ENCODE results near the gene MYH13.
A peak's percentile ranks its signal among the peaks of the same experiment; 100 is the strongest.

Gene MYH13

DNA sequence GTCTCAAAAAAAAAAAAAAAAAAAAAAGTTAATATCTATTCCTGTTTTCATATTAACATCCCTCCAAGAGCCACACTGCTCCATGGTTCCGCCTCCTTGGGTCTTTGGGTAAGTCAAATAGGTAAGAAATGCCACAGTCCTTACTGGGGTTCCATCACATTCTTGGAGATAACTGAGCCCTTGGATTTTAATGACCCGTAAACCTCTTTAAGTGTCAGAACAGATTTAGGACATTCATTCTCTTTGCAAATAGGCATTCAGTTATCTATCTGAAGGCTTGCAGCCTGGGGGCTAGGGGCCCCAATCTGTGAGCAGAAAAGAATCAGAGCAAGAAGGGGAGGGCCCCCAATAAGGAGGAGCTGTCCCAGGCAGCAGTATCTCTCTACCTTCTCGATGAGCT, 28.0 kb downstream of the MYH13 start:
- no peak for DNase-seq (ENCODE audit: low read depth in 2 of 2)

DNA sequence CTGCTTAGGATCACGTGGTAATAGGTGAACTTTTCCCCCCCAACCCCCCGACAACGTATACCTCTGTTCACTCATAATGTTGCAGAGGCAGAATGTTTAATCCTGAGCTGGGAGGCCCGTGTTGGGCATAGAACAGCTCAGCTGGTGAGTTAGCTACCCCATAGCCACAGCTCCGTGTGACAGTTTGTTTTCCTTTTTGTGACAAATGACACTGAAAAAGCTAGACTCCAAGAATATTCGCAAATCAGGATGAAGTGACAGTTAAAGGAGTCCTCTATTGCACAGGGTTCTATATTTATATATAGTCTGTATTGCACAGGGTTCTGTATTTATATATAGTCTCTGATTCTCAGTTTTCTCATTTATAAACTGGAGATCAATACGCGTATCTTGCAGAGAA, 33.8 kb downstream of the MYH13 start:
- DNase-seq (ENCODE audit: low read depth in 2 of 2): no peak

DNA sequence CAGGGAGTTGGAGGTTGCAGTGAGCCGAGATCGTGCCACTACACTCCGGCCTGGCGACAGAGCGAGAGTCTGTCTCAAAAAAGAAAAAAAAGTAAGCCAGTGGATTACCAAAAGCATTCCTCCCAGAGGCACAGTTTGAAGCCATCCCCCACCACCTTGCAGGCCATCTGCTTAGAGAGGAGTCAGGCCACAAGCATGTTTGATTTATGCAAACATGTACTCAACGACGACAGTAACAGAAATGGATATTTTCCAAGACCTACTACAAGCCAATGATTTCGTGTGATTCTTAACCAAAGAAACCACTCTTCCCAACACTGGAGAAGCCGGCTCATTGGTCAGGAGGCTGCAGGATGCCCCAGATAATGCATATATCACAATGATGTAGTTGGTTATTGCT, 34.8 kb downstream of the MYH13 start:
- no peak for DNase-seq (ENCODE audit: low read depth in 2 of 2)

DNA sequence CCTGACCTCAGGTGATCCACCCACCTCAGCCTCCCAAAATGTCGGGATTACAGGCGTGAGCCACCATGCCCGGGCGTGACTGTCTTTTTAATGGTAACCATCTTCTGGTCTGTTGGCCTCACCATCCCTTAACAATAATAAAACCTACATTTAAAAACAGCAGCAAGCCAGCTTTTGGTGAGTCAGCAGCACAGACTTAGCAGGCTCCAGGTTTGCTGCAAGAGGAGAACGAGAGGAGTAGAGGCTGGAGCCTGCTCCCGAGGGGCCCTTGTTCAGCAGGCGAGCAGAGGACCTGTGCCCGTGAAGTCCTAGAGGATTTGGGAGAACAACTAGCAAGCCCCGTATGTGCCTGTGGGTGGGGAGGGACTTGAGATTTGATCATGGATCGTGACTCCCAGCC, 35.7 kb downstream of the MYH13 start:
- DNase-seq (ENCODE audit: low read depth in 2 of 2): no peak

DNA sequence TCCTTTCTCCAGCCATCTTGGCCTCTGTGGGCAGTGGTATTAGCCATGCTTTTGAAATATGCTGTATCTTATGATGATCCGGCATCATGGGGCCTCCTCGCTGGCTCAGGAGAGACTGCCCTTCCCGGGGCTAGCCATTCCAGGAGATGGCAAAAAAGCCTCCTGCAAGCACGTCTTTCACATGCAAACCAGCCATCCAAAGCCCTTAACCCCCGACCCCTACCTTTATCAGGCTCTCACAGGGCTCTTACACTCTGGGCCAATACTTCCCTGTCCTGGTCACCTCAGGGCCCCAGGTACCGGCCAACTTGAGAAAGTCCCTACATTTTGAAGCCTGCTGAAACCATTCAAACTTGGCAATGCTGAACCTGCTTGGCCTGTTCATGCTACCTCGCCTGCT, 36.4 kb downstream of the MYH13 start:
- DNase-seq (ENCODE audit: low read depth in 2 of 2): no peak

DNA sequence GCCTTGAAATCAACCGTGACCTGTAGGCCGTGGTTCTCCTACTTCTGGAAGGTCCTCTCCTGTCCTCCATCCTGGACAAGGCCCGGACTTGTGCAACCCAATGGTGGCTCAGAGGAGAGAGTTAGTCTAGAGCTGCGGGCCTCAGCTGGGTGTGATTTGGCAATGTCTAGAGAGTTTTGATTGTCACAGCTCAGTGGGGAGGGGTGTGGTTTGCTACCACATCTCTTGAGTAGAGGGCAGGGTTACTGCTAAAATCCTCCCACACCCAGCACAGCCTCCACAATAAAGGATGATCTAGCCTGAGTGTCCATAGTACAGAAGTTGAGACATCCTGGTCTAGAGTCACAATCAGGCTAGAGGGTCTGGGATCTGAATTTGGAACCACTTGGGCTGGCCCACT, 40.3 kb downstream of the MYH13 start:
- no peak for DNase-seq (ENCODE audit: low read depth in 2 of 2)

DNA sequence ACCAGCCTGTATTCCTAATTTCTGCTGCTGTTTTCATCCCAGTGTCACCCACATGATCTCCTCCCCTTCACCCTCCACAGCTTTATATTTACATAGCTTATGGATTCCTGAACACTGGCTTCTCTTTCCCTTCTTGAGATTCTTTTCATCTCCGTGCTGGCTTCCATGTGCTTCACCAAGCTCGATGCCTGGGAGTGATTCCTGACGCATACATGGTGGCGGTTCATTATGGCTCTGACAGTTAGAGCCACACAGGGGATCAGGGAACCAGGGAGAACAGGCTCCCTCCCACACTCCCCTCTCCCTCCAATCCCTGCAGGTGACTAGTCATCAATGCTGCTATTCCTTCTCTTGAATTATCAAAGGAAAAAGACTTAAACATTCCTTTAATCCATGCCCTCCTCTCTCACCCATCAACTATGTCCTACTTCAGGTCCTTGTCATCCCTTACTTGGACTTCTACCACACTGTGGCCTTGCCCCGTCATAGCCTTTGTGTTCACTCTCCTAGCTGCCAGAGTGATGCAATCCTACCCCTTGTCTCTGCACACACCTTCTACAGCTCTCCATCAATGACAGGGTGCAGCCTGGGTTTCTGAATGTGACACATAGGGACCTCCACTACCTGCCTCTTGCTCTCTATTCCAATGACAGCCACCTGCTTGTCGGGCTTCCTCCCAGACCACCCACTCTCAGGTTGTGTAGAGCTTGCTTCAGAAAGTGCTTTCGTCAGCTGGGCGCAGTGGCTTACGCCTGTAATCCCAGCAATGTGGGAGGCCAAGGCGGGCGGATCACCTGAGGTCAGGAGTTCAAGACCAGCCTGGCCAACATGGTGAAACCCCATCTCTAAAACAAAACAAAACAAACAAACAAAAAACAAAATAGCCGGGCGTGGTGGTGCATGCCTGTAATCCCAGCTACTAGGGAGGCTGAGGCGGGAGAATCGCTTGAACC, 43.6 kb downstream of the MYH13 start:
- DNase-seq (ENCODE audit: low read depth in 2 of 2): no peak

DNA sequence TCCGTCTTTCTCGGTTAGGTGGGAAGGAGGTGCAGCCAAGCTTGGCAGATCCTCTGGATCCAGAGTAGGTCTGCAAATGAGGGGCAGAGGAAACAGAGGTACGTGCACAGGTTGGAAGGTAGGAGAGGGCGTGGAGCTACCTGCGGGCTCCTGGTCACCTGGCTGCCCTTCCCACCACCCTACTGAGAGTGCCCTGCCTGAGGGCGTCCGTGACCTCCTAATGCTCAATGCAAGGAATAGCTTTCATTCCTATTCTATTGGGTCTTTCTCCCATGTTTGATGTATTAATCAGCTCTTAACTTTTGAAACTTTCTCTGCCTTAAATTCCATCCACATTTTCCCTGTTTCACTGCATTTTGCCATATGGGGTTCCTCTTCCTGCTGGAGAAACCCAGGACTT, 44.6 kb downstream of the MYH13 start:
- no peak for DNase-seq (ENCODE audit: low read depth in 2 of 2)

DNA sequence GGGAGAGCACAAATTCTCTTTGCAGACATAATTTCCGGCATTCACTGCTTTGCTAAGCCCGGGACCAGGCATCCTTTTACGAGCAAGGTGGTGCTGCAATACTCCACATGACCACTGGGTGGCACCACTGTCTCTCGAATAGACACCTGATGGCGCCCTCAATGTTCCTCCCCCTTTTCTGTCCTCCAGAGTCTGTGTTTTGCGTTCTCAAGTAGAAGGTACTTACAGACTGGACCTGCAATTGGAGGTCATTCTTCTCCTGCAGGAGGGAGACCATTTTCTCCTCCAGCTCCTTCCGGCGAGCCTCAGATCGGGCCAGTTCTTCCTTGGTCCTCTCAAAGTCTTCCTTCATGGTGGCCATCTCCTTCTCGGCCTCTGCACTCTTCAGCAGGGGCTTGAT, 45.2 kb downstream of the MYH13 start:
- DNase-seq (ENCODE audit: low read depth in 2 of 2): peak; percentile 57 to 58

DNA sequence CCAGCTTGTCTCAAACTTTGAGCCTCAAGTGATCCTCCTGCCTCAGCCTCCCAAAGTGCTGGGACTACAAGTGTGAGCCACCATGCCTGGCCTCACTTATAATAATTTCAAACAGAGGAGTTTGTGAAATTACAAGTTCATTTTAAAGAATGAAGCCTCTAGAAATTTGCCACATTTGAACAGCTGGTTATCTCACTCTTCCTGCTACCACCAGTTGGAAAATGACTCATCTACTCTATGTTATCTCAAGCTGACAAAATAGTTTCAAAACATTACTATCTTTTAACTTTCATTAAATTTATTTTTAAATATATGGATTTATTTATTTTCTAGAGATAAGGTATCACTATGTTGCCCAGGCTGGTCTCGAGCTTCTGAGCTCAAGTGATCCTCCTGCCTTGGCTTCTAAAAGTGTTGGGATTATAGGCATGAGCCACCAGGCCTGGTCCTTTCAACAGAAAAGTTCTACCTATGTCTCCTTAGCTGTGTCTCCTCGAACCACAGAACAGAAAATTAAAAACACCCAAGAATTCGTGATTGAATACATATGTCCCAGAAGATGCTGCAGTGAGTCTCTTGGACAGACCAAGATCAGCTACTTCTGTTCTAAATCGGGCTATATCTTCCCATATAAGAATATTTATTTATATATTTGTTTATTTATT, 47.6 kb downstream of the MYH13 start:
- DNase-seq (ENCODE audit: low read depth in 2 of 2): no peak

DNA sequence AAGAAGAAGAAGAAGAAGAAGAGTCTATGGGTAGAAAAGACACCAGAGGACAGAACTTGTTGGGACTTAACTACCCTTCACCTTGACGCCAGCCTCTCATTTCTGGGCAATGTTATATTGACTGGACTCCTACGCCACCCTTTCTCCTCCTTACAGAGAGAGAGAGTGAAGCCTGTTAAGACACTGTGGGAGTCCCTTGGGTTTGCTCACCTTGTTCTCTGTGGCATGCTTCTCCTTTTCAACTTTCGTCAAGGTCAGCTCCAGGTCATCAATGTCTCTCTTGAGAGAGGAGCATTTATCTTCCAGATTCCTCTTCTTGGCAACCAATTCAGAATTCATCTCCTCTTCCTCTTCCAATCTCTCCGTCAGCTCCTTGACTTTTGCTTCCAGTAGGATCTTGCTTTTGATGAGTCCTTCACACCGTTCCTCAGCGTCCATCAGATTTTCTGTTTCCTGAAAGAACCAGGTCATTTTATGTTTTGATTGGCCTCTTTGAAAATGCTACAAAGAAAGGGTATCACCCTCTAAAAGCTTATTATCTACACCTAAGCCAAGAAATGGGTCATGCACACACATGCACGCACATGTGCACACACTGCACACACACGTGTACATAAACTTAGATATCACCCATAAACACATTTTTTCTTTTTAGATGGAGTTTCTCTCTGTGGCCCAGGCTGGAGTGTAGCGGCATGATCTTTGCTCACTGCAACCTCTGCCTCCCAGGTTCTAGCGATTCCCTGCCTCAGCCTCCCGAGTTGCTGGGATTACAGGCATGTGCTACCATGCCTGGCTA, 48.8 kb downstream of the MYH13 start:
- no peak for DNase-seq (ENCODE audit: low read depth in 2 of 2)

DNA sequence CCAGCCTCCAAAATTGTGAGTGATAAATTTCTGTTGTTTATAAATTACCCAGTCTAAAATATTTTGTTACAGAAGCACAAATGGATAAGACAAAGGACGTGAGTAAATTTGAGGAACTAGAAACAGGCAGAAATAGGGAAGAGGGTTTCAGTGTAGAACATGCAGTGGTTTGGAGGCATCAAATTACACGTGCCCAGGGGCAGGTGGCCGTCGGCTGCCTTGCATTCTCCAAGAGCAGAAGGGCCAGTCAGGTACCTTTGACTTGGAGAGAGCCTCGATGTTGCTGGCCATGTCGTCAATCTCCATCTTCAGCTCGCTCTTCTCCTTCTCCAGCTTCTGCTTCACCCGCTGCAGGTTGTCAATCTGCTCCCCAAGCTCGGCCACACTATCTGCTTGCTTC, 54.3 kb downstream of the MYH13 start:
- DNase-seq (ENCODE audit: low read depth in 2 of 2): no peak

DNA sequence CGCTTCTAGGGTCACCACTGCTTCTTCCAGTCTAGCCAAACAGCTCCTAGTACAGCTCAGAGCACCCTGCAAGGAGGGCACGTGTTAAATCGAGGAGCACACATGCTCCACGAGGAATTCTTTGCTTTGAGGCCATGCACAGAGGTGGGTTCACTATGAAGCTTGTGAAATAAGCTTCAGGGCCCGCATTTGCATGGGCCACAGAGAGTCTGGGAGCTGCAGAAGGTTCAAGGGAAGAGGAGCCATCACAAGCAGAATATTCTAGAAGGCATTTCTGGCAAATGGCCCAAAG, 55.3 kb downstream of the MYH13 start:
- DNase-seq (ENCODE audit: low read depth in 2 of 2): no peak

DNA sequence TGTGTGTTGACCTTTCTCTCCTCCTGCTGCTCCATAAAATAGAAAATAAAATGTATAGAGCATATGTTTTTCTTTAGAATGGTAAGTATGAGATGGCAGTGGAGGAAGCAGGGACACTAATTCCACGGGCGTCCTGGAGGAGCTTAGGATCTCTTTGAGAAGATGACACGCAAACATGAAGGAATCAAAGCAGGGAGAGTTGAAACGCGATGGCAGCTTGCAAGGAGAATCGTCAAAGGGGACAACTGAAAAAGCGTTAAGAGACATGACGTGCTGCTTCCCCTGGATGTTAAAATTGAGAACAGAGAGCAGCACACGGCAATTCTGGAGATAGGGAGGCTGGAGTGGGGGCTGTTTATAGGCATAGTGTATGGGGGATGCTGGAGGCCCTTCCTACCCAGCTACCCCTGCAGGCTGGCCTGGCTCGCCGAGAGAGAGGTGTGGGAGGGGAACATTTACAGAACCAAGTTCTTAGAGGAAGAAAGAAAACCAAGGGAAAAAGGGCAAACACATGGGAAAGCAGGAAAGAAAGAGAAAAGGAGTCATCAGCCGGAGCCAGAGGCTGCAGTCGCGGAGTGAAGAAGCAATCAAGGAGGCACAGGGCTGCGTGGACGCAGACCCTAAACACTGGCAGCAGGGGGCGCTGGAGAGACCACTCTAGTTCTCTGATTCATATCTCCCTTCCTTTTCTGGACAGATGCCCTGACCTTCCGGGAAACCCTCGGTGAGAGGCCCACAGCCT, 55.8 kb downstream of the MYH13 start:
- no peak for DNase-seq (ENCODE audit: low read depth in 2 of 2)

DNA sequence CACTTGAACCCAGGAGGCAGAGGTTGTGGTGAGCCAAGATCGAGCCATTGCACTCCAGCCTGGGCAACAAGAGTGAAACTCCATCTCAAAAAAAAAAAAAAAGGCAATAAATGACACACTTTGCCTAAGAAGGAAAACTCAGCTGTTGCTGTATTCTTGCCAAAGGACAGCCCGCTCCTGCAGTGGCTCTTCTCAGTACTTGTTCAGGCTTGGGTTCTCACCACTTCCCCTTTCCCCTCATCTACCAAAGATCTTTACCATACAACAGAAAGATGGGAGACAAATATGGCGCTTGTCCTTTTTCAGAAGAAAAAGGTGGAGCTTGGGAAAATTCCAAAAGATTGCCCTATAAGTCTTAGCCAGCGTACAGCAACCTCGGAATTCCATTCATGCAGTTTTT, 58.5 kb downstream of the MYH13 start:
- no peak for DNase-seq (ENCODE audit: low read depth in 2 of 2)

DNA sequence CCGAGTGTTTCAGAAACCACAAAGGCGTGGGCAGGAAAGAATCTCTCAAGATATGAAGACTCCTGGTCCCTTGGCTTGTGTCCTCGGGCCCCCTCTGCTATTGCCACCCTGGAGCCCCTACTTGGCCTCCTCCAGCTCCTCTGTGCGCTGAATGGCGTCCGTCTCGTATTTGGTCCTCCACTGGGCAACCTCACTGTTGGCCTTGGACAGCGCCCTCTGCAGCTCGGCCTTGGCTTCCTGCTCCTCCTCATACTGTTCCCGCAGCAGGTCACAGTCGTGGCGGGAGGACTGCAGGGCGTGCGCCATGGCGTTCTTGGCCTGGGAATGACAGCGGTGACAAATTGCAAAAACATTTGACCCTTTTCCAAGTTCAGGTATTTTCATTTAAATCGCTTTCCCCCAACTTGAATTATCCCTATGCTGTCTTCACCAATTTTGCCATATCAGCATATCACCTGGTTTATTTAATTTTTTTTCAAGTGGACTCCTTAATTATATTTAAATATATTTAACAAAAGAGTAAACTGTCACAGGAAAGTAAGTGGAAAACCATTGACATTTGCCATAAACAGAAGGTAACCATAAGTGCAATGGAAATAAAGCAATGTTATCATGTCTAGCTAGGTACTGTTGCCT, 59.7 kb downstream of the MYH13 start:
- DNase-seq (ENCODE audit: low read depth in 2 of 2): no peak

DNA sequence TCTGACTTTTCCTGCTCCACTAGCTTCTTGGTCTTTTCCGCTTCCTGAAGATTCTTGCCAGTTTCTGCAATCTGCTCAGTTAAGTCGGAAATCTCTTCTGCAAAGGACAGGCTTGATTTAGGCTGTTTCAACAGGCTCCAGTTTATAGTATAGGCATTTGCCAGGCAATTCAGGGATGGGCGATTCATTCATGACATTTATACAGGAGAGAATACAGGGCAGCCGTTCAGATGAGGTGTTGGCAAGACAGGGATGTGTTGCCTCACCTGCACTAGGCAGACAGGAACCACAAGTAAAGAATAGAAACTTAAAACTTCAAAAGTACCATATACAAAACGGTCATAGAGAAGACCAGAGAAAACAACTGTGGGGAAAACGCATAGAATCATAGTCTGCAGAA, 61.7 kb downstream of the MYH13 start:
- no peak for DNase-seq (ENCODE audit: low read depth in 2 of 2)

DNA sequence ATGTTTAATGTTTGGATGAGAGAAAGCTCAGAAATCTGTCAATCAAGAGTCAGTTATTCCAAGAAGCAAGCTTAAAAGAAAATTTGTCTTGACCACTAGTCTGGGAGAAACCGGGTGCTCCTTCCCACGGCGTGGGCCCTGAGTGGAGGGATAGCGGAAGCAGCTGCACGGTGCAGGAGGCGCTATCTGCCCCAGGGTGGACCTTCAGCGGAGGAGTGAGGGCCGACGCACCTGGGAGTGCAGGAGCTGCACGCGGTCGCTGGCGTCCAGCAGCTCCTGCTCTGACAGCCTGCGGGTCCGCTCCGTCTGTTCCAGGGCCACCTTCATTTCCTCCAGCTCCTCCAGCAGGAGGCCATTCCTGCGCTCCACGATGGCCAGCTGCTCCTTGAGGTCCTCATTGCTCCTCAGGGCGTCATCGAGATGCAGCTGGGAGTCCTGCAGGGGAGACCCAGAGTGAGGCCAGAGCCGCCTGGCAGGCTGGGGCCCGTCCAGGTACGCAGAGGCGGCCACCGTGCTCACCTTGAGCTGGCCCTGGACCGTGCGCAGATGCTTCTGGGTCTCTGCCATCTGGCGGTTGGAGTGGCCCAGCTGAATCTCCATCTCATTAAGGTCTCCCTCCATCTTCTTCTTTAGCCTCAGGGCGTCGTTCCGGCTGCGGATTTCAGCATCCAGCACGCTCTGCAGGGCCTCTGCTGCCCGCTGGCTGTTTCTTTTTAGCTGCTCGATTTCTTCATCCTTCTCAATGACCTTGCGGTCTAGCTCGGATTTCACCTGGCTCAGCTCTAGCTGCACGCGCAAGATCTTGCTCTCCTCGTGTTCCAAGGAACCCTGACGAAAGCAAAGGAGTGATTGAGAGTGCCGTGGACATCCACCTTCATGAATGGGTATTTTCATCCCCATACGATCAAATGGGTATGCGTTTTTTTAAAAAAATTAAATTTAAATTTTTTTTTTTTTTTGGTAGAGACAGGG, 63.5 kb downstream of the MYH13 start:
- DNase-seq (ENCODE audit: low read depth in 2 of 2): no peak

DNA sequence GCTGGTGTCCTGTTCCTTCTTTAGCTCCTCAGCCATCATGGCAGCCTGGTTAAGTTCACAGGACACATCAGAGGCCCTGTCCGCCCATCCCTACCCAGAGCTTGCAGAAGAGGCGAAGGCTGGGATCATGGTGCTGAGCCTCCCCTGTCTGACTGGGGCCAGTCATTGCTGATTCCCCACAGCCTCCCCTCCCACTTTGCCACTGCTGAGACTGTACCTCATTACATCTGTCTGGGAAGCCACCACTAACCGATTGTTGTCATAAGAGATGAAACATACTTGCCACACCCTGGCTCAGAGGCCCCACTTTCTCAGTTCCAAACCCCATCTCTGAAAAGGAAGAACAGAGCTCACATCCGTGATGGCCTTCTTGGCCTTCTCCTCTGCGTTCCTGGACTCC, 66.2 kb downstream of the MYH13 start:
- DNase-seq (ENCODE audit: low read depth in 2 of 2): no peak

DNA sequence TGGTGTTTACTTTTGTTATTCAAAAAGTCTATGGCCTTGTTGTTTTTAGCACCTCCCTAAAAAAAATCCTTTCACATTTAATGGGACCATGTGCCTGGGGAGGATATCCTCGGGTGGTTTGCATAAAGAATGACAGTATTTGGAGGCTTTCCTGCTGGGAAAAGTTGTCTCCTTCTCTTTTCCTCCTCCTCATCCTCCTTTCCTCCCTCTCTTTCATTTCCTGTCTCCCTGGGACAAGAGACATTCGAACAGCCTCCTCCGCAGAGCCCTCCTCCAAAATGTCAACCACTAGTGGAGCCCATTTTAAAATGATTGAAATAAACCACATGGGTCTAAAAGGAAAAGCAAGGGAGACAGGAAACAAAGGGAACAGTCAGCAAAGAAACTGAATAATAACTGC, 67.4 kb downstream of the MYH13 start:
- DNase-seq (ENCODE audit: low read depth in 2 of 2): no peak

Data from stimulated activated CD4-positive, alpha-beta T cell treated with anti-CD3 and anti-CD28 coated beads, Interleukin-15, amount 100 ng/mL, for 48 hours (primary cell).